Mammary epithelial cell (primary cell): ENCODE measurements around the gene COMMD9.

ENCODE experiments used
- EZH2 ChIP-seq: IDR thresholded peaks from 2 replicates; pipeline ENCODE4 v1.6.1; 2012; ENCODE audit warnings: low read length, inconsistent platforms, borderline replicate concordance
- TF ChIP-seq, protein P1 (sequence below), 2 donors: IDR thresholded peaks in 1 of 2; conservative IDR thresholded peaks in 1 of 2; 2 replicates each; pipeline ENCODE4 v1.5.1; 2011 to 2012; ENCODE audit warnings: inconsistent platforms in 2 of 2, low read length in 2 of 2, mild to moderate bottlenecking in 2 of 2, control low read depth in 1 of 2, low read depth in 1 of 2; ENCODE audit not compliant: insufficient read depth in 1 of 2; ENCODE audit errors: extremely low read depth in 1 of 2

GRCh38 chr11:36227044-36227443, 62.2 kb downstream of the COMMD9 start:
- TF ChIP-seq, protein P1, sequence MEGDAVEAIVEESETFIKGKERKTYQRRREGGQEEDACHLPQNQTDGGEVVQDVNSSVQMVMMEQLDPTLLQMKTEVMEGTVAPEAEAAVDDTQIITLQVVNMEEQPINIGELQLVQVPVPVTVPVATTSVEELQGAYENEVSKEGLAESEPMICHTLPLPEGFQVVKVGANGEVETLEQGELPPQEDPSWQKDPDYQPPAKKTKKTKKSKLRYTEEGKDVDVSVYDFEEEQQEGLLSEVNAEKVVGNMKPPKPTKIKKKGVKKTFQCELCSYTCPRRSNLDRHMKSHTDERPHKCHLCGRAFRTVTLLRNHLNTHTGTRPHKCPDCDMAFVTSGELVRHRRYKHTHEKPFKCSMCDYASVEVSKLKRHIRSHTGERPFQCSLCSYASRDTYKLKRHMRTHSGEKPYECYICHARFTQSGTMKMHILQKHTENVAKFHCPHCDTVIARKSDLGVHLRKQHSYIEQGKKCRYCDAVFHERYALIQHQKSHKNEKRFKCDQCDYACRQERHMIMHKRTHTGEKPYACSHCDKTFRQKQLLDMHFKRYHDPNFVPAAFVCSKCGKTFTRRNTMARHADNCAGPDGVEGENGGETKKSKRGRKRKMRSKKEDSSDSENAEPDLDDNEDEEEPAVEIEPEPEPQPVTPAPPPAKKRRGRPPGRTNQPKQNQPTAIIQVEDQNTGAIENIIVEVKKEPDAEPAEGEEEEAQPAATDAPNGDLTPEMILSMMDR (conservative IDR thresholded peaks at IDR 0.05 in 1 of 2, IDR thresholded peaks at IDR 0.05 in 1 of 2; ENCODE audit: extremely low read depth in 1 of 2, insufficient read depth in 1 of 2, low read depth in 1 of 2, low read length in 2 of 2): no peak
- no peak for TF ChIP-seq EZH2
